GM08714 (cell line): Measurements from ENCODE around the gene ZNF576.
A peak's percentile ranks its signal among the peaks of the same experiment; 100 is the strongest.
"Not testable (repeated sequence)": the region's sequence is repeated elsewhere in the genome, so short reads cannot be mapped to it uniquely, and the experiment has no call there.

Experiments used
- H3K4me3 ChIP-seq: fragments of 200-500 bp; sonication (Bioruptor generic); 2 replicates; pipeline ENCODE4 v1.5.1; 2014; ENCODE audit warnings: mild to moderate bottlenecking, low read length, inconsistent platforms
- ZNF274 ChIP-seq: IDR thresholded peaks from 2 replicates; pipeline ENCODE4 v1.6.1; 2012; ENCODE audit warnings: mild to moderate bottlenecking, low read depth, low read length

Gene ZNF576

GRCh38 chr19:43638214-43638994, 42.0 kb downstream of the ZNF576 start:
- H3K4me3 ChIP-seq = no peak overlapping the region
- no peak for TF ChIP-seq ZNF274

GRCh38 chr19:43638995-43639518, 42.7 kb downstream of the ZNF576 start:
- 0 out of 2 replicates have a peak overlapping the region, but pooled peaks have one; percentile 3 for H3K4me3 ChIP-seq
- TF ChIP-seq ZNF274 = no peak

DNA sequence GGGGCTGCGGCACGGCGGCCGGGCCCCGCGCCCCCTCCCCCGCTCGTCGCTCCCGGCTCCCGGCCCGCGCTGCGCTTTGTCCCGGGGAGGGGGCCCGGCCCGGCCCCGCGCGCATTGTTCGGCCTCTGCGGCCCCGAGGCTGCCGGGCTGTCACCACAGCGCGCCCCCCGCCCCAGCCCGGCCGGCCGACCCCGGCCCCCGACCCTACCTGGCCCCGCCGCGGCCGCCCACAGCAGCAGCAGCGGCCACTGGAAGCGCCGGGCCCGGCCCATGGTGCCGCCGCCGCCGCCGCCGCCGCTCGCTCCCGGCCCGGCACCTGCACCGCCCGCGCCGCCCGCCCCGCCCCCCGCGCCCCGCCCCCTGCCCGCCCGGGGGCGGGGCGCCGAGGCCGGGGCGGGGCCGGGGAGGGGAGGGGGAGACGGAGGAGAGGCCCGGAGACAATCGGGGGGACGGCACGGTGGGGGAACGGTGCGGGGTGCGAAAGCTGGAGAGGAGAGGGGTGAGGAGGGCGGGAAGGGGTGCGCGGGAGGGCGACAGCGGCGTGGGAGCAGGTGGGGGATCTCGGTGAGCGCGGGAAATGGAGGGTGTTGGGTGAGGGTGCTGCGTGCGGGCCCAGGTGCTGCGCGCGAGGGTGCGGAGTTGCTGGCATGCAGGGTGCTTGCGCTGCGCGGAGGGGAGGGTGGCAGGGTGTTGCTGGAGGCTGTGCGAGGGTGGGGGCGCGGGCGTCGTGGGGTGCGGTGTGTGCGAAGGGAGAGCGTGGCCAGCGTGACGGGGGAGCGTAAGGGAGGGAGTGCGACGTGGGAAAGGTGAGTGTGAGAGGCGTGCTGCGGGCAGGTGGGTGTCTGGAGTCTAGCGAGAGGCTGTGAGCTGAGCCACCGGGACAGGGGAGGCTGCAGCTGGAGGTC, 43.4 kb downstream of the ZNF576 start, which contains the start of gene CADM4:
Gene CADM4, minus strand, starts transcription at position 332 of the 905 bp plus-strand sequence. Its CDS starts 60 bp downstream, at position 272.
- H3K4me3 ChIP-seq = peak within 1 kb of the TSS; percentile 35
- no peak for TF ChIP-seq ZNF274

DNA sequence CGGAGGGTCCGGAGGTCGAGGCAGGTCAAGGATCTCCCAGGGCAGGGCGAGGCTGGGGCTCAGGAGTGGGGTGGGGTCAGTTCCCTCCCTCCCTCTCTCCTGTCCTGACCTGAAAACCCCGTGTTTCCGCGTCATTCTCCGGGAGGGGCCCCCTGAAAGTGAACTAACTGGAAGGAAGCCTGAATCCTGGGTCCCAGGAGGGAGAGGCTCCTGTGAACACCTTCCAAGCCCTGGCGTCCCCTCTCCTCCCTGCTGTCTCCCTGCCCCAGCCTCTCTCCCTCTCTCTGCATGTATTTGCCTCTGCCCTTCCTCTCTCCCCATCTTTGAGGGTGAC, 44.0 kb downstream of the ZNF576 start:
- TF ChIP-seq ZNF274 = no peak
- no peak overlapping the region; the same call in 1 of the 2 replicates for H3K4me3 ChIP-seq

DNA sequence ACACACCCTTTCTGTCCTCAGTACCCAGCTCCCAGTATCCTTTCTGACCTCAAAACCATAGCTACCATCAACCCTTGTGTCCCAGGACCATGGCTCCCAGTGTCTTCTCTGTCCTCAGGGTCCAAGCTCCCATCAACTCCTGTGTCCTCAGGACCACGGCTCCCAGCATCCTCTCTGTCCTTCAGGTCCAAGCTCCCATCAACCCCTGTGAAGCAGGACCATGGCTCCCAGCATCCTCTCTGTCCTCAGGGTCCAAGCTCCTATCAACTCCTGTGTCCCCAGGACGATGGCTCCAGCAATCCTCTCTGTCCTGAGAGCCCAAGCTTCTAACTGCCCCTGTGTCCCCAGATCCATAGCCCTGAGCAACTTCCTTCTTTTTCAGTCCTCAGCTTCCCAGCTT, 44.9 kb downstream of the ZNF576 start:
- H3K4me3 ChIP-seq = no peak overlapping the region
- no peak for TF ChIP-seq ZNF274

- no peak overlapping the region for H3K4me3 ChIP-seq
- no peak for TF ChIP-seq ZNF274
Observed at GRCh38 chr19:43642531-43642930, 46.1 kb downstream of the ZNF576 start.

- no peak for TF ChIP-seq ZNF274
- no peak overlapping the region for H3K4me3 ChIP-seq
Observed at GRCh38 chr19:43643326-43643725, 46.9 kb downstream of the ZNF576 start.

DNA sequence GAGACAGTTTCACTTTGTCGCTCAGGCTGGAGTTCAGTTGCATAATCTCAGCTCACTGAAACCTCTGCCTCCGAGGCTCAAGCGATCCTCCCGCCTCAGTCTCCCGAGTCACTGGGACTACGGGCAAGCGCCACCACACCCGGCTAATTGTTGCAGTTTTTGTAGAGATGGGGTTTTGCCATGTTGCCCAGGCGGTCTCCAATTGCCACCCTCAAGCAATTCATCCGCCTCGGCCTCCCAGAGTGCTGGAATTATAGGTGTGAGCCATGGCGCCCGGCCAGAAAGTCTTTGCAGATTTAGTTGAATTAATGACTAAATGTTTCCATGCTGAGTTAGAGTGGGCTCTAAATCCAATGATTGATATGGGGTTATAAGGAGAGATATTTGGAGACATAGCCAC, 47.8 kb downstream of the ZNF576 start:
- no peak for TF ChIP-seq ZNF274
- no peak overlapping the region for H3K4me3 ChIP-seq

GRCh38 chr19:43648633-43649032, 52.2 kb downstream of the ZNF576 start:
- no peak for TF ChIP-seq ZNF274
- no peak overlapping the region for H3K4me3 ChIP-seq

DNA sequence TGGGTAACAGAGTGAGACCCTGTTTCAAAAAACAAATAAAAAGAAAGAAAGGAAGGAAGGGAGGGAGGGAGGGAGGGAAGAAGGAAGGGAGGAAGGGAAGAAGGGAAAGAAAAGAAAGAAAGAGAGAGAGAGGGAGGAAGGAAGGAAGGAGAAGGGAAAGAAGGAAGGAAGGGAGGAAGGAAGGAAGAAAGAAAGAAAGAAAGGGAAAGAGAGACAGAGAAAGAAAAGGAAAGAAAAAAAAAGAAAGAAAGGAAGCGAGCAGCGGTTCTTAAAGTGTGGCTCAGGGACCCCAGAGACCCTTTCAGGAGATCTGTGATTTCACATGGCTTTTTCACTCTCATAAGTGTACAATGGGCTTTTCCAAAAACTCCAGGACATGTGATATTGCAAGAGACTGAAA, 53.1 kb downstream of the ZNF576 start:
- no peak overlapping the region for H3K4me3 ChIP-seq
- no peak for TF ChIP-seq ZNF274

DNA sequence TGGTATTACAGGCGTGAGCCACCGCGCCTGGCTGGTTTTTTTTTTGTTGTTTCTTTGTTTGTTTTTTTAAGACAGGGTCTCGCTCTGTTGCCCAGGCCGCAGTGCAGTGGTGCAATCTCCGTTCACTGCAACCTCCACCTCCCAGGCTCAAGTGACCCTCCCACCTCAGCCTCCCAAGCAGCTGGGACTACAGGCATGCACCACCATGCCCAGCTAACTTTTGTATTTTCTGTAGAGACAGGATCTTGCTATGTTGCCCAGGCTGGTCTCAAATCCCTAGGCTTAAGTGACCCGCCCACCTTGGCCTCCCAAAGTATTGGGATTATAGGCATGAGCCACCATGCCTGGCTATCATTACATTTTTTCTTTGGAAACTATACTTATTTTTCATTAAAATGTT, 53.9 kb downstream of the ZNF576 start:
- not testable (repeated sequence) for H3K4me3 ChIP-seq
